Activated CD8-positive, alpha-beta T cell treated with anti-CD3 and anti-CD28 coated beads for 36 hours (primary cell): ENCODE results near the gene CNPY1. TPM values are rescaled to one million over a fixed set of nuclear protein-coding genes. Genes with fewer than 3 reads are reported as not detected.

Experiments used
- ATAC-seq: fragments of 200-7000 bp; cut with Tn5 transposase; one replicate; pipeline ENCODE4 v1.10.0; 2021; ENCODE audit warnings: mild to moderate bottlenecking, moderate library complexity
- CTCF ChIA-PET: fragments of 350-600 bp; sonication (Branson Sonifier 250); formaldehyde crosslinking; loops from one replicate; lab custom pipeline; 2021; ENCODE audit warnings: antibody characterized with exemption; lab: Charles Lee
- POLR2A ChIA-PET: fragments of 350-600 bp; sonication (Branson Sonifier 250); formaldehyde crosslinking; loops from one replicate; lab custom pipeline; 2021; ENCODE audit warnings: antibody characterized with exemption; lab: Charles Lee
- DNase-seq: peaks from one replicate; pipeline ENCODE4 v3.0.0-alpha.2; 2020
- H3K27ac Mint-ChIP-seq: one replicate; pipeline ENCODE4 v1.8.0; 2021; ENCODE audit warnings: mild to moderate bottlenecking, mixed read lengths
- H3K27me3 Mint-ChIP-seq: one replicate; pipeline ENCODE4 v1.8.0; 2021; ENCODE audit warnings: mixed read lengths
- H3K36me3 Mint-ChIP-seq: one replicate; pipeline ENCODE4 v1.8.0; 2021; ENCODE audit warnings: low read depth, mixed read lengths
- H3K4me1 Mint-ChIP-seq: one replicate; pipeline ENCODE4 v1.8.0; 2021; ENCODE audit warnings: low read depth, mixed read lengths
- H3K4me3 Mint-ChIP-seq: one replicate; pipeline ENCODE4 v1.8.0; 2021; ENCODE audit warnings: mild to moderate bottlenecking, moderate library complexity, mixed read lengths
- H3K9me3 Mint-ChIP-seq: one replicate; pipeline ENCODE4 v1.8.0; 2021; ENCODE audit warnings: mixed read lengths
- CTCF ChIP-seq: fragments of 200-600 bp; IDR thresholded peaks from one replicate; pipeline ENCODE4 v1.8.0; 2022; ENCODE audit warnings: antibody characterized with exemption, mild to moderate bottlenecking
- intact Hi-C: fragments of 100-400 bp; cut with micrococcal nuclease; formaldehyde crosslinking; loops from one replicate; pipeline ENCODE4 v1.10.0; 2022
- total RNA-seq, 2 experiments: library from RNA; stranded (reverse); gene quantifications; one replicate each; pipeline ENCODE4 v1.2.3, GENCODE V29; 2021

Gene CNPY1
- total RNA-seq, 2 experiments from 2014 or later, result not detected

DNA sequence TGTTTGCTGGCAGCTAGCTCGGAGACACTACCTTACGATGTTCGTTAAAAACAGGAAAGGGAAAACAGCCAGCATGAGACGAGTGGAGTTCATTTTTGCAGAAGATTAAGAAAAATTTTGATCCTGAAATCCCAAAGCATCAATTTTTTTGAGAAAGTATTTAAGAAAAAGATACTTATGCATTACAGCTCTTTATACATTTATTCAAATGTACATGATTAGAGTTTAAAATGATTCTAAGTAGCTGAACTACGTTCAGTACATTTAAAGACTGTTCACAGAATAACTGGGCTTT lies 34.7 kb downstream of the CNPY1 start:
- TF ChIP-seq CTCF, result no peak
- peaks cover 18% of the 10 kb centered on the region for H3K4me1 Mint-ChIP-seq
- DNase-seq (no peak), ATAC-seq (no peak)
- intact Hi-C loops, result no loop called here
- no peak overlapping the region for H3K4me3 Mint-ChIP-seq
- H3K27ac Mint-ChIP-seq, result no peak overlapping the region
- H3K36me3 Mint-ChIP-seq, result no peaks in the 10 kb centered on the region
- ChIA-PET CTCF (interaction anchor here (1.9 kb wide), 1 partner anchor 12 kb away, joined by 8 read pairs; no protein-coding TSS in a partner anchor), POLR2A (no interaction called here)
- H3K27me3 Mint-ChIP-seq, result peaks cover 68% of the 10 kb centered on the region
- H3K9me3 Mint-ChIP-seq, result no peaks in the 10 kb centered on the region

DNA sequence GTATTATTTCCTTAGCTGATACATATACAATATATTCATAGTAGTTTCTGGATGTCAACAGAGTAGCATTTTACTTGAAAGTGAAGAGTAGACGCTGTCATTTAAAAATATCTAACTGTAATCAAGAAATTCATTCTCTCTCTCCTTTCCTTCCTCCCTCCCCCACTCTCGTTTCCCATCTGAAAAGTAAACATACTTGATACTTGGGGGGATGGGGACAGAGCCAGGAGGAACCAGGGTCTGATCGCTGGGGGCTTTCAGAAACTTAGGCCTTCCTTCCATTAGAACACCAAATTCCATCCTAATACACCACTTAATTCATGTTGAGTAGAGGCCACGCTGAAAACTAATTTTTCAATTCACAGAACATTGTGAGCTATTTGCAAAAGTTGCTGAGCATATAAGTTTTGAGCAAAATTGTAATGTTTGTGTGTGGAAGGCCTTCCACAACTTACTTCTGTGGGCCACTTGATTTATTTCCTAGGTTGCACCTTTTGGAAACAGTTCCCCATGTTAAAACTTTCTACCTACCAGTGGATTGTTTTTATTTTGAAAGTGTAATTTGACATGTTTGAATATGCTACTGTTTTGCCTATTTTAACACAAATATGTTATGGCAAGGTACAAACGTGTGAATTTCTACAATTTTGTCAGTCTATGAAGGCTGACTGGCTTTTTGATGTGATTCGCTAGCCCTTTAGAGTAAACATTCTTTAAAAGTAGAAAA lies 35.2 kb downstream of the CNPY1 start:
- no peak for ATAC-seq
- POLR2A ChIA-PET, result interaction anchor here (1.2 kb wide), 1 partner anchor 55 kb away, joined by 3 read pairs; no protein-coding TSS in a partner anchor
- DNase-seq, result no peak
- peaks cover 69% of the 10 kb centered on the region for H3K27me3 Mint-ChIP-seq
- H3K36me3 Mint-ChIP-seq, result no peaks in the 10 kb centered on the region
- H3K9me3 Mint-ChIP-seq, result no peaks in the 10 kb centered on the region
- H3K4me3 Mint-ChIP-seq, result no peak overlapping the region
- TF ChIP-seq CTCF, result no peak
- peaks cover 18% of the 10 kb centered on the region for H3K4me1 Mint-ChIP-seq
- CTCF ChIA-PET, result interaction anchor here (1.9 kb wide), 1 partner anchor 11 kb away, joined by 8 read pairs; no protein-coding TSS in a partner anchor
- intact Hi-C loops, result no loop called here
- H3K27ac Mint-ChIP-seq, result no peak overlapping the region

DNA sequence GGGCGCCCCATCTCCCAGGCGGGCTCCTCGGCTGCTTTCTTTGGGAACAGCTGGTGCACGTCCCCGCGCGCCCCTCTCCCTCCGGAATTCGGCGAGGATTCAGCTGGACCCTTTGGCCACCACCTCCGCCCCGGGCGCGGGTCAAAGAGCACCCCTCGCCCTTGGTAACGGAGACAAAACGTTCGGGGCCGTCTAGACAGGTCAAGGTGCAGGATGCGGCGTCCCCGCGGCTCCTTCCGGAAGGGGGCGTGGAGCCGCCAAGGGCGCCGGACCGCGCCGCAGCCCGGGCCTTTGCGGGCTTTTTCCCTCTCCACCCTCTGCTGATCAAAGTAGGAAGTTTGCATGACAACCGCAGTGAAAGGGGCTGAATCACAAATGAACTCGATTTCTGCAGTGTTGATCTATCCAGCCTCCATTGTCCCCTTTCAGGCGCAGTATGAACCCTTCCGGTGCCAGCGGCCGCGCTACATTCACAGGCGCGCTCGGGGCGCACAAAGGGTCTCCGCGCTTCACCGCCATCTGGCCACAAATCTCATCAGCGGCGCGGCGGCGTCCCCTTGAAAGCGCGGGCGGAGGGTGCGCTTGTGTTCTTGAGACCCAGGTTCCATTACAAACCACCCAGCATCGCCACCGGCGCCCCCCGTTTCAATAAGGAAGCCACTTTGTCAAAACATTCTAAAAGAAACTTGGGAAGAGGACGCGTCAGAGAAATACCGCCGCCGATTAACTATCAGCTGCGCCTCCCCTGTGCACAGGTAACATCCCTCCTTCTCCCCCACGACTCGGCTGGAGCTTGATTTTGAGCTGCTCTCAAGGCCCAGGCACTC lies 36.4 kb downstream of the CNPY1 start:
- H3K9me3 Mint-ChIP-seq, result no peaks in the 10 kb centered on the region
- H3K36me3 Mint-ChIP-seq, result no peaks in the 10 kb centered on the region
- POLR2A ChIA-PET, result interaction anchor here (1.1 to 1.2 kb wide), 2 partner anchors 22 to 53 kb away, joined by 3 read pairs; no protein-coding TSS in a partner anchor
- intact Hi-C loops, result loop anchor here (2.0 to 10.0 kb wide), 5 partner anchors 43 to 1495 kb away; no protein-coding TSS in a partner anchor
- TF ChIP-seq CTCF, result no peak
- peak overlapping the region; percentile 62 for H3K4me3 Mint-ChIP-seq
- peaks cover 73% of the 10 kb centered on the region for H3K27me3 Mint-ChIP-seq
- H3K4me1 Mint-ChIP-seq, result peaks cover 19% of the 10 kb centered on the region
- ATAC-seq (peak; percentile 34), DNase-seq (no peak)
- CTCF ChIA-PET, result interaction anchor here (1.0 kb wide), 1 partner anchor 131 kb away, joined by 4 read pairs; no protein-coding TSS in a partner anchor
- H3K27ac Mint-ChIP-seq, result no peak overlapping the region

- Mint-ChIP-seq H3K4me3 (peak overlapping the region; percentile 21), H3K36me3 (no peaks in the 10 kb centered on the region), H3K9me3 (no peaks in the 10 kb centered on the region), H3K27me3 (peaks cover 74% of the 10 kb centered on the region), H3K4me1 (peaks cover 19% of the 10 kb centered on the region), H3K27ac (no peak overlapping the region)
- intact Hi-C loops, result loop anchor here (2.0 to 10.0 kb wide), 5 partner anchors 42 to 1495 kb away; no protein-coding TSS in a partner anchor
- ATAC-seq (no peak), DNase-seq (no peak)
- ChIA-PET CTCF (interaction anchor here (1.0 kb wide), 1 partner anchor 130 kb away, joined by 4 read pairs; no protein-coding TSS in a partner anchor), POLR2A (interaction anchor here (1.1 kb wide), 1 partner anchor 23 kb away, joined by 3 read pairs; no protein-coding TSS in a partner anchor)
- no peak for TF ChIP-seq CTCF
These were observed 37.0 kb downstream of the CNPY1 start for GRCh38 chr7:155509359-155509724.
